Smooth muscle cell (in vitro differentiated cells): ENCODE measurements around the gene PDZD7. TPM values are rescaled to one million over a fixed set of nuclear protein-coding genes. Genes with fewer than 3 reads are reported as not detected.

Source experiments
- DNase-seq: peaks from one replicate; lab custom pipeline; 2025; ENCODE audit not compliant: unreplicated experiment; lab: John Stamatoyannopoulos, UW
- H2AFZ ChIP-seq: fragments of 200-600 bp; sonication (generic); 2 replicates; pipeline ENCODE4 v1.6.0; 2016; ENCODE audit warnings: antibody characterized with exemption, low read depth, mild to moderate bottlenecking
- H3F3A ChIP-seq: fragments of 200-600 bp; sonication (generic); 2 replicates; pipeline ENCODE4 v1.6.0; 2017; ENCODE audit warnings: antibody characterized with exemption, low read depth
- H3K27ac ChIP-seq: fragments of 200-600 bp; sonication (generic); 2 replicates; pipeline ENCODE4 v1.5.1; 2016; ENCODE audit warnings: low read depth, mild to moderate bottlenecking
- H3K27me3 ChIP-seq: fragments of 200-600 bp; sonication (generic); 2 replicates; pipeline ENCODE4 v1.6.1; 2016; ENCODE audit warnings: low read depth, mild to moderate bottlenecking
- H3K36me3 ChIP-seq: fragments of 200-600 bp; sonication (generic); 2 replicates; pipeline ENCODE4 v1.5.1; 2016; ENCODE audit warnings: low read depth
- H3K4me1 ChIP-seq: fragments of 200-600 bp; sonication (generic); 2 replicates; pipeline ENCODE4 v1.5.1; 2016; ENCODE audit warnings: low read depth
- H3K4me2 ChIP-seq: fragments of 200-600 bp; sonication (generic); 2 replicates; pipeline ENCODE4 v1.6.0; 2016; ENCODE audit warnings: mild to moderate bottlenecking
- H3K4me3 ChIP-seq: fragments of 200-600 bp; sonication (generic); 2 replicates; pipeline ENCODE4 v1.5.1; 2016; ENCODE audit warnings: mild to moderate bottlenecking
- H3K79me2 ChIP-seq: fragments of 200-600 bp; sonication (generic); 2 replicates; pipeline ENCODE4 v1.6.0; 2016; ENCODE audit warnings: low read depth, mild to moderate bottlenecking
- H3K9ac ChIP-seq: fragments of 200-600 bp; sonication (generic); 2 replicates; pipeline ENCODE4 v1.6.0; 2016; ENCODE audit warnings: low read depth
- H3K9me3 ChIP-seq: fragments of 200-600 bp; sonication (generic); replicated peaks from 2 replicates; pipeline ENCODE4 v1.5.1; 2016; ENCODE audit warnings: low read depth
- H4K20me1 ChIP-seq: fragments of 200-600 bp; sonication (generic); 2 replicates; pipeline ENCODE4 v1.6.0; 2016; ENCODE audit warnings: low read depth
- CTCF ChIP-seq: fragments of 200-600 bp; sonication (generic); IDR thresholded peaks from 2 replicates; pipeline ENCODE4 v1.5.1; 2017; ENCODE audit warnings: borderline replicate concordance, mild to moderate bottlenecking, antibody characterized with exemption; ENCODE audit not compliant: insufficient read depth, poor library complexity, severe bottlenecking
- WGBS: methylation state at CpG from one replicate; pipeline ENCODE4 v1.1.7; 2016; ENCODE audit warnings: low lambda C conversion rate; 5-methylcytosine and 5-hydroxymethylcytosine counted together
- microRNA counts: library from miRNA; unstranded; fragments of <30 nt; microRNA quantifications from one replicate; lab custom pipeline; 2016
- microRNA-seq: library from miRNA; unstranded; fragments of <30 nt; microRNA quantifications from one replicate; pipeline ENCODE4, GENCODE V29; 2016; ENCODE audit warnings: borderline number of aligned reads
- polyA plus RNA-seq: library from polyadenylated mRNA; unstranded; fragments of >200 nt; fragmentation: Nextera tagmentation; extraction: Ambion mirVana; gene quantifications from 2 replicates; pipeline ENCODE4 v1.2.1, GENCODE V29; 2016
- small RNA-seq: library from RNA; depleted of rRNA; stranded (forward); fragments of <200 nt; gene quantifications from one replicate; pipeline ENCODE3, GENCODE V24; 2014
- total RNA-seq: library from RNA; depleted of rRNA; stranded (reverse); fragments of >200 nt; gene quantifications from 2 replicates; pipeline ENCODE4 v1.2.3, GENCODE V29; 2014

PDZD7 gene
- total and polyA plus RNA-seq, 2 experiments from 2014 or later = 0.93 to 2.0 TPM

DNA sequence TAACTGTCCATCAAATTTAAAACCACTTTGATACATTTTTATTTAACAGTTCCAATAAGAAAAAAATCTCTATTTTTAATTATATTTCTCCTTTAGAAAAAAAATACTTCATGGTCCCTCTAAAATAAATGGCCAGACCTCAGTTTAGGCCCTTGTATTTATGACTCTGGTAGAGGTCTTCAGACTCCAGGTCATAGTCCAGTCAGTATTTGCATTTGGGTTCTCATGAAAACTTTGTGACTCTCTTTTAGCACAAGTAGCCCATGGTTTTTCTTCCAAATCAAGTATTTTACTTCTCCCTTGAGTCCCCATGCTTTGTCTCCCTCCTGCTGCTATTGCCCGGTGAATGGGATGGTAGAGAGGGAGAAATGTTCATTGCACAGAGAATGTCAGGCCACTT, 67.1 kb downstream of the PDZD7 start:
- H3K27me3 ChIP-seq = no peaks in the 10 kb centered on the region
- H3K36me3 ChIP-seq = peaks cover 8% of the 10 kb centered on the region
- 100% methylated on average over 1 of the region's 1 CpG for WGBS
- no peaks in the 10 kb centered on the region for H4K20me1 ChIP-seq
- no peaks in the 10 kb centered on the region for H3K79me2 ChIP-seq
- H3K4me1 ChIP-seq = no peaks in the 10 kb centered on the region
- no peak overlapping the region for H3K27ac ChIP-seq
- peaks cover 17% of the 10 kb centered on the region for H3F3A ChIP-seq
- no peak for DNase-seq
- no peak overlapping the region for H3K4me3 ChIP-seq
- H3K9me3 ChIP-seq = no peaks in the 10 kb centered on the region
- H3K9ac ChIP-seq = no peak overlapping the region
- H3K4me2 ChIP-seq = no peak overlapping the region
- no peak overlapping the region for H2AFZ ChIP-seq
- TF ChIP-seq CTCF = no peak

GRCh38 chr10:100962351-100963080, 68.4 kb downstream of the PDZD7 start:
- TF ChIP-seq CTCF = no peak
- H3K36me3 ChIP-seq = peaks cover 15% of the 10 kb centered on the region

DNA sequence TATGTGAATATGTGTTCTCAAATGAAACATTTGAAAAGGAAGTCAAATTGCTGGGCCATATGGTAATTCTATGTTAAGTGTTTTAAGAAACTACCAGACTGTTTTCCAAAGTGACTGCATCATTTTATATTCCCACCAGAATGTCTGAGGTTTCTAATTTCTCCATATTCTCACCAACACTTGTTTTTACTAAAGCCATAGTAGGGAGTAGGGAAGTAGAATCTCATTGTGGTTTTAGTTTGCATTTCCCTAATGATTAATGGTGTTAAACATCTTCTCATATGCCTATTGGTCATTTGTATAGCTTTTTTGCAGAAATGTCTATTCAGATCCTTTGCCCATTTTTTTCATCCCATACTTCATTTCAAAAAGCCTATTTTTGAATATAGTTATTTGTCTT, 70.7 kb downstream of the PDZD7 start:
- Histone ChIP-seq H2AFZ (no peak overlapping the region), H3K4me1 (no peaks in the 10 kb centered on the region), H3K9me3 (no peaks in the 10 kb centered on the region), H3K36me3 (peaks cover 18% of the 10 kb centered on the region), H3K79me2 (no peaks in the 10 kb centered on the region), H3F3A (peaks cover 12% of the 10 kb centered on the region), H3K27me3 (no peaks in the 10 kb centered on the region), H3K4me2 (no peak overlapping the region), H4K20me1 (no peaks in the 10 kb centered on the region), H3K27ac (no peak overlapping the region), H3K9ac (no peak overlapping the region), H3K4me3 (no peak overlapping the region)
- DNase-seq = no peak
- TF ChIP-seq CTCF = no peak

More at GRCh38 chr10:100962351-100963080, 68.4 kb downstream of the PDZD7 start:
- WGBS = 95% methylated on average over 4 of the region's 4 CpGs
- H3F3A ChIP-seq = peaks cover 17% of the 10 kb centered on the region
- no peak overlapping the region for H3K27ac ChIP-seq
- H3K4me2 ChIP-seq = no peak overlapping the region
- no peak overlapping the region for H2AFZ ChIP-seq
- no peak overlapping the region for H3K9ac ChIP-seq
- no peak for DNase-seq
- no peaks in the 10 kb centered on the region for H3K79me2 ChIP-seq
- H3K9me3 ChIP-seq = no peaks in the 10 kb centered on the region
- no peaks in the 10 kb centered on the region for H3K4me1 ChIP-seq
- H4K20me1 ChIP-seq = no peaks in the 10 kb centered on the region
- no peaks in the 10 kb centered on the region for H3K27me3 ChIP-seq
- no peak overlapping the region for H3K4me3 ChIP-seq

MicroRNAs within 50 kb of the gene (microRNA counts, 767-probe panel; counts per million panel counts)
- microRNA hsa-miR-608 (lab: Ali Mortazavi, UCI) = 183 counts per million

Small RNAs within 50 kb of the gene (microRNA-seq; reads per million reads assigned to microRNA genes)
- not detected for gene MIR608

Small RNAs within 50 kb of the gene (small RNA-seq; reads per million reads assigned to genes)
- not detected for gene MIR608

Other genes starting within 250 kb of the PDZD7 start
- 24.3 and 24.9 TPM in 2 replicates for gene SLF2, start 118.2 kb downstream of the PDZD7 start, total RNA-seq
- gene SLF2, start 118.2 kb downstream of the PDZD7 start, polyA plus RNA-seq = 8.1 and 9.0 TPM in 2 replicates
- gene SEMA4G, start 61.6 kb downstream of the PDZD7 start, total RNA-seq = 5.3 and 7.1 TPM in 2 replicates
- gene SEMA4G, start 61.6 kb downstream of the PDZD7 start, polyA plus RNA-seq = 3.8 and 4.2 TPM in 2 replicates
- 59.3 and 89.9 TPM in 2 replicates for gene MRPL43, start 43.6 kb downstream of the PDZD7 start, total RNA-seq
- gene MRPL43, start 43.6 kb downstream of the PDZD7 start, polyA plus RNA-seq = 104 and 120 TPM in 2 replicates
- gene TWNK, start 43.6 kb downstream of the PDZD7 start, total RNA-seq = 2.0 and 2.3 TPM in 2 replicates
- 2.5 and 3.9 TPM in 2 replicates for gene TWNK, start 43.6 kb downstream of the PDZD7 start, polyA plus RNA-seq
- 54.9 and 57.9 TPM in 2 replicates for gene LZTS2, start 31.3 kb downstream of the PDZD7 start, total RNA-seq
- 96.2 and 103 TPM in 2 replicates for gene LZTS2, start 31.3 kb downstream of the PDZD7 start, polyA plus RNA-seq
- 79.1 and 86.9 TPM in 2 replicates for gene SFXN3, start 105 bp upstream of the PDZD7 start, total RNA-seq
- 92.1 and 120 TPM in 2 replicates for gene SFXN3, start 105 bp upstream of the PDZD7 start, polyA plus RNA-seq
- gene KAZALD1, start 30.9 kb upstream of the PDZD7 start, total RNA-seq = 11.5 and 13.1 TPM in 2 replicates
- 20.3 and 20.4 TPM in 2 replicates for gene KAZALD1, start 30.9 kb upstream of the PDZD7 start, polyA plus RNA-seq
- gene TLX1, start 100.2 kb upstream of the PDZD7 start, total RNA-seq = 0.04 TPM in 1 of 2 replicates, not detected in the other
- gene TLX1, start 100.2 kb upstream of the PDZD7 start, polyA plus RNA-seq = not detected in 2 replicates
- not detected in 2 replicates for gene LBX1, start 198.3 kb upstream of the PDZD7 start, total RNA-seq
- not detected in 2 replicates for gene LBX1, start 198.3 kb upstream of the PDZD7 start, polyA plus RNA-seq